Nucleus accumbens (tissue), 56 donors: ENCODE results near the gene PRKCH.

Experiments used
- DNase-seq, 56 donors: peaks; one replicate each; lab custom pipeline; 2025; lab: John Stamatoyannopoulos, UW

The PRKCH gene

GRCh38 chr14:61469781-61470180 is 148.4 kb downstream of the PRKCH start:
- DNase-seq: no peak

DNA sequence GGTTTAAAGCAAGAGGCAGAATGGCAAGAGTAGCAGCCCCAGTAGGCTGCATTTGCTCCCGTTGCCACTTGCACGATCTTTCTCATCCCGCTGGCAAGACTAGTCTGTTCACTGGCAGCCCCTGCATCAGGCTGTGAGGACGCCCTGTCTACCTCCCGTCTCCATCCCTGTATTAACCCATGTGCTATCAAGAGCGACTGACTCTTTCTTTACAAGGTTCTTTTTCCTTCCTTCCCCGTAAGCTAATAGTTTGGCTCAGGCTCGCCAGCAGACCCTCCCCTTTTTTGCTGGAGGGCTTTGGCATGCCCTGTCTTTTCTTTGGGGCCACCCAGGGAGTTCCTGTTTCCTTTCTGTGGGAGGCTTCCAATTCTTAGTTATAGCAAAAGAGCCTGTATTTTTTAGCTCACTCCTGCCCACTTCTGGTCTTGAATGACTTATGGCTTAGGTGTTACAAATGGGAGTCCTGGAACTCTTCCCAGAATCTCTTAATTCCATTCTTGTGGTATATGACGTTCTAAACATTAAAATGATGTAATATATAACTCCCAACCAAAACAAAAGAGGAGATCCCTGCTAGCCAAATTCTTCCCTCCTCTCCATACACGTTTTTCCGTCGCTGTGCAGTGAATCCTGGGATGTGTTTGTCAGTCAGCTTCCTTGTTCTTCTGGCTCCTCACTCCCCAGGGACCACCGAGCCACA is 149.0 kb downstream of the PRKCH start:
- DNase-seq: peak in 4 of 56 donors; percentile 14 to 23 (median 15)

- no peak for DNase-seq
Observed at GRCh38 chr14:61470961-61471293, 149.5 kb downstream of the PRKCH start.

DNA sequence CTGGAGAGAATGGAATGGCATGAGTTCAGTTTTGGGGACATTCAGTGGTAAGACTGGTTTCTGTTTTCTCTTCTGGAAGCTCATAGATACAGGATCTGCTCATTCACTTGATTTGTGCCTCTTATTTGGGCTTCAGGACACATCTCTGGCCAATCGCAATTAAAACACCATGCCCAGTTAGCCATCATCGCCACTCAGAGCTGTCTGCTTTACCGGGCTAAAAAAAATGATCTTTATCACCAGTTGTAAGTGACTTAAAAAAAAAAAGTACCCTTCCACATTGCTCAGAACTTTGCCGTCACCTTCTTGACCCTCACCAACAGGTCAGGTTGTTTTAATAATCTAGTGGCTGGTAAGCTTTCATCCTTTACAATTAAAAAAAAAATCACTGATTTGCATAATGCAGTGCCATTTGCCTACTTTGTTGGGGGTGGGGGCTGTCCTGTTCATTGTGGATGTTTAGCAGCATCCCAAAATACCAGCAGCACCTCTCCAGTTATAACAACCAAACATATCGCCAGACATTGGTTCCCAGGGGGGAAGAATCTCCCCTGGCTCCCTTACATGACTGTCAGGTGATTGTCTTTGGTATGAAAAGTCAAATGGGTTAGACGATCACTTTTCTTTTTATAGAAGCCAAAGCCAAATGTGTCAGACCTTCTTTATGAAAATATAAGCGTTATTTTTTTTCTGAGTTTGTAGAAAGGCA is 150.1 kb downstream of the PRKCH start:
- DNase-seq: no peak

GRCh38 chr14:61472011-61472672 is 150.8 kb downstream of the PRKCH start:
- peak in 3 of 56 donors; percentile 15 to 31 (median 19) for DNase-seq

DNA sequence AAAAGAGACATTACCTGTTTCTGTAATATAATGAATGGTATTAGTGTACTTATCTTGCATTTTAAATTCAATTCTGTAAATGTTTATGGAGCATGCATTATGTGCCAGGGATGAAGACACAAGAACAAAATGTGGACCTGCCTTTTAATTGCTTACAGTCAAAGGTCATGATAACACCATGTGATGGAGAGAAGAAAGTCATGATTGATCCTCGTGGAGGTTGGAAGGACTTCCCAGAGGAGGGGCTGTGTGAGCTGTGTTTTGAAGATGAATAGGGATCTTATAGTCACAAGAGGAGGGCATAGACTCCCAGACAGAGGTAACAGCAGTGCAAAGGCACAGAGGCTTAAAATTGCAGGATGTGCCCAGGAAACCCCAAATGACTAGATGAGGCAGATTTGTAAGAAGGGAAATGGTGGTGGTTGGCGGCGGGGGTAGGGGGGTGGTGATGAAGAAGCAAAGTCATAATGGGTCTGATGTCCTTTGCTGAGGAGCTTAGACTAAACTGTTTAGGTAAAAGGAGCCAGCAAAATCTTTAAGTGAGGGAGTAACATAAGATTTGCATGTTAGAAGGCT is 151.5 kb downstream of the PRKCH start:
- no peak for DNase-seq

DNA sequence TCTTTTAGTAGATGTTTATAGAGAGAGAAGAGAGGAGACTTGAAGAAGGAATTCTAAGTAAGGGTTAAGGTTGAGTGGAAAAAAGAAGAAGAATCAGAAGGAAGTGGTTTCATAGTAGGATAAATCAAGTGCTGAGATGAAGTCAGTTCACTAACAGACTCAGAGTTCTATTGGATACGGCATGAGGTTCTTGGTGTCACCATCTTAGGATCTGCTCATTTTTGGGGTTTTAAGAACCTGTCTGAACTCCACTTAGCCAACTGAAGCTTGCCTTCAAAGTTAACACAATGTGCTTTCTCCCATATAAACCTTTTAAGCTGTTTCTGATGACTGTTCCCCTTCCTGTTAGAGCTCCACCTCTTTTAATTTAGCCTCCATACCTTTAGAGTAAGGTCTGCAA is 152.6 kb downstream of the PRKCH start:
- no peak for DNase-seq

- no peak for DNase-seq
Observed at GRCh38 chr14:61474701-61475100, 153.3 kb downstream of the PRKCH start.

- DNase-seq: no peak
Observed at GRCh38 chr14:61475316-61475715, 153.9 kb downstream of the PRKCH start.

DNA sequence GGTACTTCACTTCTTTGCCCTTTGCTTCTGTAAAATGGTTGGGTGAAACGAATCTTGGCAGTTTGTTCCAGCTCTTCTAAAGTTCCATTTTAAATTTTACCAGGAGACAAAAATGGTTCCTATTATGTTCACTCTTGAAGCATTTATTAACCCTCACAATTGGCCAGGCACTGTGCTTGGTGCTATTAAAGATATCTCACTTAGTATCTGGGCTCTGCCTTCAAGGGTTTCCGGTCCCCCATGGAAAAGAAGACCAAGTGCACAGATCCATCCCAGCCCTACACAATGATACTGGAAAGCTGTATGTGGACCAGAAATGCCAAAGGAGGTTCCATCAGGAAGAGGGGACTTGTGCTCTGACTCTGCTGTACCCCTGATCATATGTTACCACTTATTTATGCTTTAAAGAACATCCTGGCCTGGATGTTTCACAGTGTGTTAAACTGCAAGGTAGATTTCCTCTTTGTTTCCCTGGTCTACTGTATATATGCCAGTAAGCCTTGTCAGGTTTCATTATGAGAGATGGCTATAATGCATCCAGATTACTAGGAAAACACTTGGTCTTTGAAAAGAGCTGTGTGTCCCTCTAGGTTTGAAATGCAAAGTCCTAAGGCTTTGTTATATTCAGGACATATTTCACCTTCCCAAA is 154.8 kb downstream of the PRKCH start:
- DNase-seq: no peak

- peak in 2 of 56 donors; percentile 9 to 13 for DNase-seq
Observed at GRCh38 chr14:61476754-61477410, 155.5 kb downstream of the PRKCH start.

GRCh38 chr14:61477712-61478462 is 156.5 kb downstream of the PRKCH start:
- peak in 15 of 56 donors; percentile 18 to 61 (median 27) for DNase-seq

DNA sequence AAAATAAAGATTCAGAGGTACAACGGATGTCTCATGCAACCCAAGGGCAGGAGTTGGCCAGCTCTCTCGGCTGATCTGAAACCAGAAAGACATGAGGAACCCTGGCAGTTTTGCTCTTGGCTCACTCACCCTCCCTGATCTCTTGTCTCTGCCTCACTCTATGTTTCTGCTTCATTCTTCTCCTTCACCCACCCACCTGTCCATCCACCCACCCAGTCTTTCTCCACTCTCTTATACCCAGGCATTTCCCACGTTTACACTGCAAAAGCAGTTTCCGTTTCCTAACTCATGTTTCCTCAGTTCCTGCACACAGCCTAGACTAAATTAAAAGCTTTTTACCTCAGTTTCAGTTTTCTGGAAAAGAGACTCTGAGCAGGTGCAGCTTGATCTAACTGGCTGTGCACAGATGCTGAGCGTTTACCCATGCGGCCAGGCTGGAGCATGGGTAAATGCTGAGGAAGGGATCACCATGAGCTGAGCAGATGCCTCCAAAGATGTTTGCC is 157.6 kb downstream of the PRKCH start:
- DNase-seq: peak in 2 of 56 donors; percentile 17 to 22

GRCh38 chr14:61479746-61480502 is 158.5 kb downstream of the PRKCH start:
- DNase-seq: no peak

GRCh38 chr14:61480704-61481285 is 159.4 kb downstream of the PRKCH start:
- DNase-seq: peak in 21 of 56 donors; percentile 15 to 61 (median 24)

DNA sequence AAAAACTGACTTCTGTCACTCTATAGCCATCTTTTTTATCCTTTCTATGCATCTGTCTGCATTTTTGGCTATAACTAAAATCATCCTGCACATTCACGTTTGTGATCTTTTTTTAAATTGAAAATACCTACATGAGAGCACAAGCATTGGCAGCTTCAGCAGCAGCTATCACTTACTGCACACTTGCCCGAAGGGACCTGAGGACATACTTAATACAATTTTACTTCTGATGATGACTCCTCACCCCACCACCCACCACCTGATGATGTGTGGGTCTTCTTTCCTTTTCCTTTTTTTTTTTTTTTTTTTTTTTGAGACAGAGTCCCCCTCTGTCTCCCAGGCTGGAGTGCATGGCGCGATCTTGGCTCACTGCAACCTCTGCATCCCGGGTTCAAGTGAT is 160.3 kb downstream of the PRKCH start:
- DNase-seq: no peak

GRCh38 chr14:61482348-61483206 is 161.2 kb downstream of the PRKCH start:
- DNase-seq: no peak
